ENCODE measurements around the gene CTCFL. TPM values are rescaled to one million over a fixed set of nuclear protein-coding genes. Genes with fewer than 3 reads are reported as not detected.

The CTCFL gene
- total and polyA plus RNA-seq, 2 of the 13 experiments (the other 11 are each of a cell fraction or from before 2014, with no cell fraction given), result 0.04 TPM; not detected in 1

- TF ChIP-seq ZC3H4 (CRISPR knock-in tag; IDR thresholded peaks at IDR 0.05; ENCODE audit: borderline replicate concordance) (no peak), DZIP1 (CRISPR knock-in tag; IDR thresholded peaks at IDR 0.05) (no peak), HOXA9 (CRISPR knock-in tag; IDR thresholded peaks at IDR 0.05; ENCODE audit: borderline replicate concordance) (no peak), RBM39 (IDR thresholded peaks at IDR 0.05; ENCODE audit: low read depth, low read length, poor library complexity, severe bottlenecking) (no peak), ZNF33A (CRISPR knock-in tag; IDR thresholded peaks at IDR 0.05; ENCODE audit: borderline replicate concordance) (no peak), SRSF1 (optimal IDR thresholded peaks at IDR 0.05; ENCODE audit: low read depth, low read length) (no peak), FOXJ3 (CRISPR knock-in tag; IDR thresholded peaks at IDR 0.05; ENCODE audit: borderline replicate concordance) (no peak), FOXP4 (CRISPR knock-in tag; IDR thresholded peaks at IDR 0.05) (no peak), ZNF660 (CRISPR knock-in tag; IDR thresholded peaks at IDR 0.05; ENCODE audit: borderline replicate concordance, low read depth) (no peak), CAMTA2 (CRISPR knock-in tag; IDR thresholded peaks at IDR 0.05; ENCODE audit: borderline replicate concordance) (no peak), GABPA (IDR thresholded peaks at IDR 0.05; ENCODE audit: low read depth, low read length) (no peak), GABPA (CRISPR knock-in tag; IDR thresholded peaks at IDR 0.05; ENCODE audit: low read depth) (no peak), NFE2L2 (IDR thresholded peaks at IDR 0.05; ENCODE audit: low read length) (no peak), GTF3A (CRISPR knock-in tag; conservative IDR thresholded peaks at IDR 0.05) (no peak), ZNF382 (CRISPR knock-in tag; IDR thresholded peaks at IDR 0.05; ENCODE audit: borderline replicate concordance) (no peak), DNMT1 (CRISPR knock-in tag; IDR thresholded peaks at IDR 0.05) (no peak), JUN (CRISPR knock-in tag; IDR thresholded peaks at IDR 0.05) (no peak), ZNF878 (CRISPR knock-in tag; IDR thresholded peaks at IDR 0.05) (no peak), ZFP36 (IDR thresholded peaks at IDR 0.05; ENCODE audit: borderline replicate concordance, low read depth, low read length, partially characterized antibody) (no peak)
- intact Hi-C loops (cut with micrococcal nuclease; ENCODE audit: unreplicated experiment), result no loop called here
- H3K4me1 ChIP-seq (ENCODE audit: insufficient read depth, low read length), result peaks cover 28% of the 10 kb centered on the region
- no peaks in the 10 kb centered on the region for H3K36me3 ChIP-seq (replicated peaks in 1 of 2; ENCODE audit: control insufficient read depth in 1 of 2, insufficient read depth in 2 of 2, low read length in 2 of 2)
- FAIRE-seq (no peak), DNase-seq (ENCODE audit: low spot score) (no peak), ATAC-seq (no peak)
- in situ Hi-C loops (cut with HindIII; ENCODE audit: extremely low pct_ligation_motif_present, low pct_unique_long_range_greater_than_20kb), result no loop called here
- no peak overlapping the region for H3K9ac ChIP-seq (ENCODE audit: insufficient read depth, low read depth, low read length)
- CTCF ChIA-PET (ENCODE audit: low intra/inter-chr PET ratio, low total read pairs), result no interaction called here
- peaks cover 2 to 35% of the 10 kb centered on the region in 2 experiments; a peak in 3 of 5 replicates for H3K27me3 ChIP-seq (ENCODE audit: control insufficient read depth in 1 of 2, insufficient read depth in 2 of 2, low read length in 2 of 2)
- H3K9me3 ChIP-seq (ENCODE audit: low read length), result peaks cover 5% of the 10 kb centered on the region; the same call in 1 of the 2 replicates
- H3K79me2 ChIP-seq (ENCODE audit: insufficient read depth, low read length), result no peaks in the 10 kb centered on the region
- H3K4me2 ChIP-seq (ENCODE audit: low read depth, low read length), result no peak overlapping the region
- BruUV-seq (replicated peaks), result no TSS peak
- H2AFZ ChIP-seq (ENCODE audit: low read length), result no peak overlapping the region
- POLR2A ChIA-PET, result no interaction called here
- no peaks in the 10 kb centered on the region for H4K20me1 ChIP-seq (ENCODE audit: insufficient read depth, low read length)
- no peak overlapping the region for H3K4me3 ChIP-seq (replicated peaks in 1 of 3; ENCODE audit: insufficient read depth in 1 of 3, low read depth in 2 of 3, low read length in 3 of 3)
- WGBS (ENCODE audit: low lambda C conversion rate), result 33% methylated on average over 4 of the region's 4 CpGs
- H3K27ac ChIP-seq (ENCODE audit: extremely low read length, insufficient read depth, low read length), result no peak overlapping the region
These were observed 12.1 kb upstream of the CTCFL start for GRCh38 chr20:57536771-57537724.
